ENCODE measurements around the gene ADAT1.

GRCh38 chr16:75630052-75630451 lies 7.0 kb upstream of the ADAT1 start:
- TF ChIP-seq CTCF (IDR thresholded peaks at IDR 0.05; ENCODE audit: poor library complexity) (no peak), EZH2 (IDR thresholded peaks at IDR 0.05; ENCODE audit: borderline replicate concordance) (no peak), EZH2phosphoT487 (IDR thresholded peaks at IDR 0.05; ENCODE audit: low read depth, severe bottlenecking, unreplicated experiment) (no peak)

All from hepatocyte (in vitro differentiated cells).